ENCODE data around the gene CAPZB. TPM values are rescaled to one million over a fixed set of nuclear protein-coding genes. Genes with fewer than 3 reads are reported as not detected.

The CAPZB gene
- total and polyA plus RNA-seq, 2 of the 4 experiments (the other 2 are of a cell fraction): 216 to 304 TPM

GRCh38 chr1:19398309-19398760, 87.0 kb downstream of the CAPZB start:
- in situ Hi-C loops (cut with MboI; ENCODE audit: low sequenced_read_pairs) (no loop called here), dilution Hi-C loops (cut with HindIII; ENCODE audit: low sequenced_read_pairs, unreplicated experiment) (no loop called here), intact Hi-C loops (cut with micrococcal nuclease) (loop anchor here (1.0 to 5.0 kb wide), 5 partner anchors 29 to 246 kb away; partner anchors contain the start of genes CAPZB and NBL1)
- ChIA-PET POLR2A (ENCODE audit: unreplicated experiment) (interaction anchor here (0.6 kb wide), 1 partner anchor 77 kb away, joined by 4 read pairs; no protein-coding TSS in a partner anchor), CTCF (interaction anchor here (0.6 to 2.2 kb wide), 10 partner anchors 11 to 181 kb away, joined by 3 to 9 read pairs (median 4); no protein-coding TSS in a partner anchor)
- BruUV-seq (replicated peaks): no TSS peak
- WGBS, 2 experiments (ENCODE audit: extremely low coverage in 2 of 2, insufficient read length in 1 of 2): 27% methylated on average over 3 of the region's 9 CpGs; no CpG with 5 or more reads in 1 of the 2 experiments
- Histone ChIP-seq H3K9me3 (ENCODE audit: control insufficient read depth, insufficient read depth, low read length) (no peaks in the 10 kb centered on the region), H3K14ac (replicated peaks; ENCODE audit: low read depth, low read length) (peak overlapping the region; percentile 4), H3K4me1 (ENCODE audit: control insufficient read depth, insufficient read depth, low read length) (peaks cover 46% of the 10 kb centered on the region), H4K8ac (ENCODE audit: low read depth in 2 of 2, low read length in 2 of 2) (peak overlapping the region in 1 of 2 experiments; percentile 70; a peak in 2 of 4 replicates), H3K9me1 (ENCODE audit: insufficient read depth, low read length) (peaks cover 57% of the 10 kb centered on the region), H2BK5ac (ENCODE audit: low read depth, low read length, poor library complexity, severe bottlenecking) (peak overlapping the region; percentile 85), H3K36me3 (ENCODE audit: control insufficient read depth, insufficient read depth, low read length) (peaks cover 10% of the 10 kb centered on the region; the same call in 1 of the 2 replicates), H3K27me3 (ENCODE audit: control insufficient read depth, insufficient read depth, low read length) (no peaks in the 10 kb centered on the region), H3K56ac (ENCODE audit: extremely low read depth, insufficient read depth, low read length) (no peak overlapping the region), H3K79me1 (ENCODE audit: low read depth in 1 of 2, low read length in 2 of 2) (peaks cover 65 to 92% of the 10 kb centered on the region in 2 experiments), H2BK20ac (ENCODE audit: low read depth, low read length) (peak overlapping the region; percentile 7; the same call in 1 of the 2 replicates), H3K27ac (ENCODE audit: insufficient read depth, low read length) (peak overlapping the region; percentile 56), H3K23ac (ENCODE audit: low read depth, low read length) (peak overlapping the region; percentile 9; the same call in 1 of the 2 replicates), H3K4ac (ENCODE audit: low read depth, low read length) (peak overlapping the region; percentile 76), H2AFZ (replicated peaks; ENCODE audit: low read length, poor library complexity) (peak overlapping the region; percentile 59), H3K4me3 (ENCODE audit: insufficient read depth, low read depth, low read length) (no peak overlapping the region), H4K91ac (ENCODE audit: insufficient read depth, low read depth, low read length) (peak overlapping the region; percentile 85), H3K4me2 (ENCODE audit: low read depth, low read length) (peak overlapping the region; percentile 36; the same call in 1 of the 2 replicates), H3K18ac (ENCODE audit: low read depth, low read length) (peak overlapping the region; percentile 36), H4K20me1 (ENCODE audit: insufficient read depth, low read length) (peaks cover 95% of the 10 kb centered on the region), H2BK15ac (ENCODE audit: low read depth, low read length) (peak overlapping the region; percentile 36; the same call in 2 of the 3 replicates), H2AK9ac (replicated peaks; ENCODE audit: low read depth, low read length, poor library complexity) (peak overlapping the region; percentile 76), H3K9ac (ENCODE audit: low read depth, low read length) (no peak overlapping the region), H2BK120ac (ENCODE audit: low read depth, low read length) (peak overlapping the region; percentile 69), H2AK5ac (ENCODE audit: low read depth, low read length) (peak overlapping the region; percentile 92), H4K5ac (ENCODE audit: low read depth, low read length) (no peak overlapping the region)
- DNase-seq (peak; percentile 99), ATAC-seq (ENCODE audit: low read depth) (peak; percentile 87)
- TF ChIP-seq NFE2L2 (IDR thresholded peaks at IDR 0.05; ENCODE audit: low read depth, low read length): peak; percentile 77
- peak; percentile 64 for TF ChIP-seq BHLHE40 (IDR thresholded peaks at IDR 0.05; ENCODE audit: low read depth, low read length)
- TF ChIP-seq MXI1 (IDR thresholded peaks at IDR 0.05; ENCODE audit: borderline replicate concordance, low read depth, low read length): no peak
- TF ChIP-seq RCOR1 (IDR thresholded peaks at IDR 0.05; ENCODE audit: insufficient replicate concordance, low read length): peak; percentile 44
- TF ChIP-seq MAZ (IDR thresholded peaks at IDR 0.05; ENCODE audit: borderline replicate concordance, low read depth, low read length): peak; percentile 70; the same call in 1 of the 2 replicates
- TF ChIP-seq CHD1 (IDR thresholded peaks at IDR 0.05; ENCODE audit: low read depth, low read length): no peak
- peak; percentile 95 for TF ChIP-seq FOS (IDR thresholded peaks at IDR 0.05; ENCODE audit: low read depth, low read length)
- TF ChIP-seq CEBPB (IDR thresholded peaks at IDR 0.05; ENCODE audit: low read depth, low read length): peak; percentile 61
- TF ChIP-seq USF2 (IDR thresholded peaks at IDR 0.05; ENCODE audit: low read depth, low read length): no peak
- no peak; the same call in 1 of the 2 replicates for TF ChIP-seq POLR2A (IDR thresholded peaks at IDR 0.05; ENCODE audit: low read depth, low read length)
- TF ChIP-seq ELK1 (IDR thresholded peaks at IDR 0.05; ENCODE audit: borderline replicate concordance, low read depth, low read length): no peak
- TF ChIP-seq RAD21 (IDR thresholded peaks at IDR 0.05; ENCODE audit: low read length): peak; percentile 59
- TF ChIP-seq CTCF (conservative IDR thresholded peaks at IDR 0.05; ENCODE audit: low read depth, low read length): peak; percentile 74
- TF ChIP-seq RFX5 (IDR thresholded peaks at IDR 0.05; ENCODE audit: low read depth, low read length): 0 out of 2 replicates have a peak, but pooled peaks have one; percentile 34
- TF ChIP-seq MAFK (IDR thresholded peaks at IDR 0.05; ENCODE audit: low read depth, low read length): peak; percentile 83
